ENCODE results near the gene CARD11.

- TF ChIP-seq POLR2A (IDR thresholded peaks at IDR 0.05; ENCODE audit: low read length) (no peak), GATA1 (IDR thresholded peaks at IDR 0.05; ENCODE audit: low read depth, low read length) (no peak)
Measured at GRCh38 chr7:3037259-3037658, 6.4 kb downstream of the CARD11 start.
